NCI-H1930 (cell line): ENCODE results near the gene ASB8.
"Not testable (repeated sequence)": the region's sequence is repeated elsewhere in the genome, so short reads cannot be mapped to it uniquely, and the experiment has no call there.

ENCODE experiments used
- DNase-seq, 2 experiments: peaks; one replicate each; lab custom pipeline; 2025; lab: John Stamatoyannopoulos, UW

ASB8 gene

DNA sequence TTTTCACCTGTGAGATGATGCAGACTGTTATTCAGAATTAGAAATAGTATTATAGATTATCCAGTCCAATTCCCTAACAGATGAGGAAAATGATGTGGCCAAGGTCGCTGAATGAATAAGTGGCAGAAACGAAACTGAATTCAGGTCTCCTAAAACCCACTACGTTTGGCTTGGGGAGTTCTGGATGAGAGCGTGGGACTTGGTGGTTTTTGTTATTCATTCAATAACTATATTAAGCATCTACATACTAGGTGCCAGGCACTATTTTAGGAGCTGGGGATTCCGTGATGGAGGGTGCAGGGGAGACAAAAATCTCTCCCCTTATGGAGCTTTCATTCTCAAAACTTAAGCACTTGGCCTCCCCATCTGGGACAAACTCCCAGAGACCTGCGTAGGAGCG is 25.3 kb upstream of the ASB8 start:
- DNase-seq: no peak

DNA sequence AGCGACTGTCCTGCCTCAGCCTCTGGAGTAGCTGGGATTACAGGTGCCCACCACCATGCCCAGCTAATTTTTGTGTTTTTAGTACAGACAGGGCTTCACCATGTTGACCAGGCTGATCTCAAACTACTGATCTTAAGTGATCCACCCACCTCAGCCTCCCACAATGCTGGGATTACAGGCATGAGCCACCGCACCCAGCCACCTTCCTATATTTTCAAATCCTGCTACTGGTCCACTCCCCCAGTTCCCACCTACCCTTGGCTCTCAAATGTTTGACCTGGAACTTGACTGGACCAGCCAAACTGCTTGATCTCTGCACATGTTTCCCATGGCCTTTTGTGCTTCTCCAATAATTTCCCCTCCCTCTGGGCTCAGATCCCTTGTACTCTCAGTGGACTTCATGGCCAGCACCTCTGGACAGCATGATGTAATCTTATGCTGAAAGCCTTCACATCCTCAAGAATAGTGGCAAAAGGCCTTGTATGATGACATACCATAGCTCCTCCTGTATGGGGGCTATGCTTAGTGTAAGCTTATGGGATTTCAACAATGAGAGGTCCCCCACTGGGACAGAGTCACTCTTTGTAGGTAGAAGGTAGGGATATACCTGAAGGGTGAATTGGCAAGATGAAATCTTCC is 23.7 kb upstream of the ASB8 start:
- DNase-seq: no peak

DNA sequence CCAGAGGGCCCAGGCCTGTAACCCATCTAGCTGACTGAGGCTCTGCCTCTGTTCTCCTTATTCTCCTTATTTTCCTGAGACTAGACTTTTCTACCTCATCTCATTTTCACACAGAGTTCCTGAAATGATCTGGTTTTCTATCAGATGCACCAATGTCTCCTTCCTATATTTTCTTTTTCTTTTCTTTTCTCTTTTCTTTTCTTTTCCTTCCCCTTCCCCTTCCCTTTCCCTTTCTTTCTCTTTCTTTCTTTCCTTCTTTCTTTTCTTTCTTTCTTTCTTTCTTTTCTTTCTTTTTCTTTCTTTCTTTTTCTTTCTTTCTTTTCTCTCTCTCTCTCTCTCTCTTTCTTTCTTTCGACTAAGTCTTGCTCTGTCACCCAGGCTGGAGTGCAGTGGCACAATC is 23.1 kb upstream of the ASB8 start:
- no peak for DNase-seq

DNA sequence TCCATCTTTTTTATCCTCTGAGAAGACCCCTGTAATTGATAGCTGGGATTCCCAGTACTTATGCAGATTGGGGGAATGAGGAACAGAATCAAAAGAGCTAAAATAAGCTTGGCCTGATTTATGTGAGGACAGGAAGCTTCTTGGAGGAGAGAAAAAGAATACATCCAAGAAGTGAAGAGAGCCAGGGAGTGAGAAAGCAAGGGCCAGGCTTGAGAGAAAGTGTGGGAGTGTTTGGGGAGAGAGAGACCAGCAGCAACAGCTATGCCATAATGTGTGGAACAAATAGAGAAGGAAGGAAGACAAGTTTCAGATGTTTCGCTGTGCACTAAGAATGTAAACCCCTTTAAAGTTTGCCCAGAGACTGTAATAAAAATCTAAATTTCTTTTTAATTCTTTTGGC is 22.2 kb upstream of the ASB8 start:
- DNase-seq: no peak

DNA sequence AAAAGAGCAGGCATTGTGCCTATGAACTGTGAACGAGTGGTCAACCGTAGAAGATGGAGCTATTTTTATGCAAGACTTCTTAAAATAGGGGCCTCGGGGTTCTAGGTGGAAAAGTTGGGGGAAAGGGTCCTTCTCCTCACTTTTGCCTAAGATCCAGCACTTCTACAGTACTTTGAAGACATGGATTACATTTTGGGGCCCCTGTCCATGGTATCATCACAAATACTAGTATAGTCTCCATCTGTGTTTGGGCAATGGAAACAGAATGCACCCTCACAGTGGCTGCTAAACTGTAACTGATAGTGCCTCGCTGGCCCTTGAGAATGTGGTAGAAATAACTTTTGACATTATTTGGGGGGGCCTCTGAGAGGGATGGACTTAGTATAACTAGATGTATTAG is 20.7 kb upstream of the ASB8 start:
- no peak for DNase-seq

DNA sequence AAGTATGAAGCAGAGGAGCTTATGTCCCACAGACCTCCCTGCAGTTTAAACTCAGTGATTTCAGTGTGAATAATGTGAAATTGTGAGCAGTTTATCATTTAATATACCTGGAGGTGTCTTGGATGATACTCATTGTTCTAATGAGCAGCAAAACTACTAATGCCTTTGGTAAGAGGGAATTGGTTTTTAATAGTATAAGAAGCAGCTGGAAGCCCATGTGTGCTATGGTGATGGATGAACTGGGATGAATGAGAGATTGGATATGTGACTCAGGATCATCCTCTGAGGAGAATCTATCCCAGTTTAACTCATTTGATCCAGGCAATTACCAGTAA is 19.1 kb upstream of the ASB8 start:
- no peak for DNase-seq

DNA sequence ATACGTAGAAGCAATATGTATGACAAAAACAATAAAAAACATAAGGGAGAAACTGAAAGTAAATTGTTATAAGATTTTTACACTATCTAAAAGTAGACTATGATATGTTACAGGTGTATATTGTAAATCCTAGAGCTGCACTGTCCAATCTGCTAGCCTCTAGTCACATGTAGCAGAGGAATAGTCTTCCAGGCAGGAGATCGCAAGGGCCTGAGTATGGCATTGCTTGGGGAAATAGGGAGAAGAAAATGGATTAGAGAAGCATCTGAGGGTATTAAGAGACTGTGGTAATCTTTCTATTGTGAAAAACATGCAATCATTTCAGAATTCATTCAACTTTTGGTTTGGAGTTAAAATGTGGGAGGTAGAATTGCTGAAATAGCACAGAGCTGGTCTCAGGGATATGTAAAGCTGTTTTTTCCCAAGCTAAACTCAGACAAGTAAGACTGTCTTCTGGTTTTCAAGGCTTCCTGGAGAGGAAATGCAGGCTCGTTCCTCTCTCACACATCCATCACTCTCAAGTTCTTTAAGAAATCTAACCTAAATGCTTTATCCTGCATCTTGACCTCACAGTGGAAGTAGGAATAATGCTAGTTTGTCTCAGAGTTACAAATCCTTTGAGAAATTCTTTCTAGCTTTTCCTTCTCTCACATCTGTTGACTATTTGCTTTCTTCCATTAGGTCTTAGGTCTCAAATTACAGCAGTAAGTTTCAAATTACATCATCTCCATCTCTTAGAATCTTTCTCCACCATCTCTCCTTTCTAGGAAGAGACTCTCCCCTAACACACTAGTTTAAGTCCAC is 18.5 kb upstream of the ASB8 start:
- no peak for DNase-seq

DNA sequence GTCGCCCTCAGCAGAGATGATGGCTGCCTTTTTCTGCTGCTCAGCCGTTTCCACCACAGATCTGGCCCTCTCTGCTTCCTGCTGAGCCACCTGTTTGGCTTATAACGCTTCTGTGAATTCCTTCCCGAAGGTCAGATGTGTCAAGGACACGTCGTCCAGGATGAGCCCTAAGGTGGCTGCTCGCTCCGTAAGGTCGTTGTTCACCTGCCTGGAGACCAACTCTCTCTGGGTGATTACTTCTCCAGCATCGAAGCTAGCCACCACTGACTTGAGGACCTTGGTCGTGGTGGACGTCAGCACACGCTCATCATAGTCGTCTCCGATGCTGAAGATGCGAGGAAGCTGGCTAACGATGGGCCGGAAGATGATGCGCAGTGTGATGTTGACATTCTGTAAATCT is 11.7 kb upstream of the ASB8 start:
- DNase-seq: no peak

DNA sequence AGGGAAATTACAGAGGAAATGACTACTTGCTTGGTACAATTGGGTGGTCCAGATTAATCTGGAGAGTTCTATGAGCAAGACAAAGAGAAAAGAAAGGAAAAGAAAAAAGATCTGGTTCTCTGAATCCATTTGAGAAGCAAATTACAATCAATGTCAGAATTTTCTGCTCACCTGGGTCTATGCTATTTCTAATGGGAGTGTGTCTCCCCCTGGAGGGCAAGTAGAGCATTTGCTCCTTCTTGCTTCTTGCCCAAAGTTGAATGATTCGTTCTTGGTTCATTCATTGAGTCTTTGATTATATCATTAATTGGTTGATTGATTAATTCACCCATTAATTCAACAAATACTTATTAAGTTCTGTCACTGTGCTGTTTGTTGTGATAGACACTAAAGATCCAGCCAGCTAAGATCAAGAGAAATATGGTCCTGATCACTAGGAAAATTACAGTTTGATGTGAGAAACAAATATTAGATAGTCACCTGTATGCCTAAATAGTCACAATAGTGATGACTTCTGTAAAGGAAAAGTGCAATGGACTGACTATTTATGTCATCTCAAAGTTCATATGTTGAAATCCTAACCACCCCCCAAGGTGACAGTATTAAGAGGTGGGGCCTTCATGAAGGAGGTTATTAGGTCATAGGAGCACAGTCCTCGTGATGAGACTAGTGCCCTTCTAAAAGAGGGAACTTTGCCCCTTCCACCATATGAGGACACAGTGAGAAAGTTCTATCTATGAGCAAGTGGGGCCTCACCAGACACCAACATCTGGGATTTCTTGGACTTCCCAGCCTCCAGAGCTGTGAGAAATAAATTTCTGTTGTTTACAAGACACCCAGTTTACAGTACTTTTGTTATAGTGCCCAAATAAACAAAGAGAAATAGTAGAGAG is 8.0 kb upstream of the ASB8 start:
- DNase-seq: peak in 1 of 2 experiments; percentile 25

DNA sequence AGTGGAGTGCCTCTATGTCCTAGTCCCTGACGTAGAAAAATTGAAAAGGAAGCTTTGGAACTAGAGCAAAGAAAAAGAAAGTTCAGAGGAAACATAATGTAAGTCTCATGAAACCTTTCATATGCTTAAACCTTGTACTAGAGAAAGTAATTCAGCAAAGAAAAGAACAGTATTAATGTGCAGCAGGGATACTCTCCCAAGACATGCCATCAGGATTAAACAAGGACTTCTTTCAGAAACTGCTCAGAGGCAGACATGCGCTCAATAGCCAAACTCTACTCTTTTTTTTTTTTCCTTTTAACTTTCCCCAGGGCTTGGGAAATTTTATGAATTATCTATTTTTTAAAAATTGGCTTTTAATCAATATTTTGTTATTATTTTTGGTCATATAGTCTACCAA is 7.1 kb upstream of the ASB8 start:
- no peak for DNase-seq

DNA sequence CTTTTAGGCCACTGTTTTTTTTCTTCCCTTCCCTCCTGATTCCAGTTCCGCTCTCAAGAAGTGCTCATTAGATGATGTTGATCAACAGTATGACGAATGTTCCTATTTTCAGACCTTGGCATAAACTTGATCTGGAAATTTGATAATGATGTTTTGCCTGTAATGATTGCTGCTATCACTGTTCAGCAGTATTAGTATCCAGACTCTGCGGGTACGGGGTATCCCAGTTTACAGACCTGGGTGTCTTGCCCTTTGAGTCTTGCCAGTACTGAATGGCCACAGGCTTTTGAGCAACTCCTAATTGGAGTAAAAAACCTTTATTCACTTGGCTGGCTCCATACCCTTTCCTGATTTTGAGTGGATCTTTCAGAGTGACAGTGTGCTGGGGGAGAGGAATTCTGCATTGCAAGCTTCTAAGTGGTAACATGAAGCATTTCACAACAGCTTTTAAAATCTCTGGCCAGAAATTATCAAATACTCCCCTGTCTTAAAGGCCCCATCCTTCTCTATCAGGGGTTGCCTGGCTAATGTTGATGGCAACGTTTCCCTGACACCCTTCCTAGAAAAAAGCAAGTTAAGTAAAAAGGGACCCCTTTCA is 5.9 kb upstream of the ASB8 start:
- DNase-seq: no peak

DNA sequence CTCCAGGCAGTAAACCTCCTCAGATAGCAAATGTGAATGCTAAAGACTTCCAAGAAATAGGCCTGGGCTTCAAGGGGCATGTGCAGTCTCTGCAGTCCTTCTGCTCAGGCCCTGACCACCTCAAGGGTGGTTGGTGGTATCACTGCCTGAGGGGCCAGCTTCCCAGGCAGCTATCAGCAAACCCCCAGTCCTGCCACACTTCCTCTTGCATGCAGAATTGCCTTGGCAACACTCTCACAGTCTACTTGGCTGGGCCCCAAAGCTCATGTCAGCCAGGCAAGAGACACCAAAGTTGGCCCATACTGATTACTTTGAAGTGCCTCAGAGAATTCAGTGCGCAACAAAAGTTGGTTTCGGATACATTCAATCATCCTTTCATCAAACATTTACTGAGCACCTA is 3.5 kb upstream of the ASB8 start:
- no peak for DNase-seq

DNA sequence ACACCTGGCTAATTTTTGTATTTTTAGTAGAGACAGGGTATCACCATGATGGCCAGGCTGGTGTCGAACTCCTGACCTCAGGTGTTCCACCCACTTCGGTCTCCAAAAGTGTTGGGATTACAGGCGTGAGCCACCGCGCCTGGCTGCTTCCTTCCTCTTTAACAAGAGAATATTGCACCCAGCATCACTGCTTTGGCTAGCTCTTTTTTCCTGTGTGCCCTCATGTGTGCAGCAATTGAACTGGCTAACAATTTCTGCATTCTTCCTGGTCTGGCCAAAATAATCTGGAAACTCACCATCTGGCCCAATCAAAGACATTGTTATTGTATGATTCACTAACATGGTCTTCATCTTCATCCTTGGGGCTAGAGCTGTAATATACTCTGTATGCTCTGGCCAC is 2.7 kb upstream of the ASB8 start:
- DNase-seq: no peak

DNA sequence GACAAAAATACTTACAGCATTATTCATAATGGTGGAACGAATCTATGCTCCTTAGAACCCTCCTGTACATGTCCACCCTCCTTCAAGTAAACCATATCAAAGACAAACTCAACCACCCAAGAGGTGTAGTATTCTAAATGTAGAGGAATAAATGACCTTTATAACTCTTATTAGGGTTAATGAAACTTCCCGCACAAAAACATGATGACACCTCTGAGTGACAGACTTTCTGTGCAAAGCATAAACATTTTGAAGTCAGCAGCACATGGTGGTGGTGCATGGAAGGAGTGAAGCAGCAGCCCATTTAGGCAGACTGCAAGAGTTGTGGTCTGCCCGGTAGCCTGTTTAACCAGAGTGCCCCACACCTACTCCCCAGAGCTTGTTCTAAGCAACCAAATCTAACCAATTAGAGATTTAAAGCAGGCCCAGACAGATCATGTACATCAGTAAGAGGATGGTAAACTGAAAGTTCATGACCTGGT is 615 bp upstream of the ASB8 start:
- DNase-seq: no peak

DNA sequence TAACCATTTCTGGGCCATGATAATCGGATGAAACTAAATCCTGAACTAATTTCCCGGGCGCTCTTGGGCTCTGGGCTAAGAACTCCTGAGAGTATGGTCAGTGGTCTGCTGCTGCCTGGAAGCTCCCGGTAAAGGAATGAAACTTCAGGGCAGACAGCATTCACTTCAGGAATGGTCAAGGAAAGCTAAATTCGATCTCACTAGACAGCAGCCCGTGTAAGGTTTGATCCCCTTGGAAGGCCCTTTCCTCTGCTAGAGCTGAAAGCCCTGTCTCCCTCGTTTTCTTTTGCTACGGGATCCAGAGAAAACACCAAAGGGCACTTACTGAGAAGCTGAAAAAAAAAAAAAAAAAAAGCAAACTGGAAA is 680 bp downstream of the ASB8 start:
- no peak for DNase-seq

DNA sequence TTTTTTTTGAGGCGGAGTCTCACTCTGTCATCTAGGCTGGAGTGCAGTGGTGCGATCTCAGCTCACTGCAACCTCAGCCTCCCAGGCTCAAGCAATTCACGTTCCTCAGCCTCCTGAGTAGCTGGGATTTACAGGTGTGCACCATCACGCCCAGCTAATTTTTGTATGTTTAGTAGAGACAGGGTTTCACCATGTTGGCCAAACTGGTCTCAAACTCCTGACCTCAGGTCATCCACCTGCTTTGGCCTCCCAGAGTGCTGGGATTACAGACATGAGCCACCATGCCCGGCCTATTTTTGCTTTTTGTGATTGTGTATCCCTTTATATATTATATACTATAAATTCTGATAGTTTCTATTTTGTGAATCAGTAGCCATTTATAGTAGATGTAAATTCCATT is 1.5 kb downstream of the ASB8 start:
- DNase-seq: not testable (repeated sequence)

DNA sequence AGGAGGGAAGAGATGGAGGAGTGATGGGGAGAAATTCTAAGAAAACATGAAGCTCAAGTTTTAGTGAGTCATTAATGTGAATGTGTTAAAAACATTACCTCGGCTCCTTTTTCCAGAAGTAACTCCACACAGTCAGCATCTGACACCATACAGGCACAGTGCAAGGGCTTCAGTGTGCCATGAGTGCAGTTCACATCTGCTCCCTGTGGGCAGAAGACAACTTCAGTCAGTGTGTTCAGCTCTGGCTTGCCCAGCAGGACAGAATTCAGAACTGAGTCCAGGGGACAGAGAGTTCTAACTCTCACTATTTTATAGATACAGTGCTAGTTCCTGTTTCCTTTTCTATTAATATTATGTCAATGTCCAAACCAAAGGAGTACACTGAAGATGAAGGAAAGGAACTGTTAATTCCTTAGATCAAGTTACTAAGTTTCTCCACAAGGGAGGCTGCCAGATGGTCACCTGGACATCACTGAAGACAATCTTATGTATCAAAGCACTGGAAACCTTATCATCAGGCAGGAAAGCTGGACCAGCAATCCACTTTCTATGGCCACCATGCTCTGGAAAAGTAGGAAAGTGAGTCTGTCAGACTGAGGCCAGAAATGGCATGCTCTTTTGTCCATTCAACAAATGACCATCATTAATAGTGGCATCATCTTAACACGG is 6.1 kb downstream of the ASB8 start:
- no peak for DNase-seq

DNA sequence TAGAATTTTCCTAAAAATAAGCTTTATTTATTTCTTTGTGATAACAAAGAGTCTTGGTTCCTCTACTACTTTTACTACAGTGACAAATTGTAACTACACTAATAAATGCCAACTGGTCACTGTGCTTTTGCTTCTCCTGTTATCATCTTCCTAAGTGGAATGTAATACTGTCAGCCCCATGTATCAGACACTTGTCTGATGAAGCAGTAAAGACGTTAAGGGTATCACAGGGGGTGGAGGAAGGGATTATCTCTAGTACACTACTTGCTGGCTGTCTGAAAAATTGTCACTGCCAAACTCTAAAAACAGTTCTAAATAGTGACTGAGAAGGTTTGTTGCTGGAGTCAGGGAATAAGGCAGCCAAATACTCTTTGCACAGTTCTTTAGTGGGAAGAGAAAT is 11.3 kb downstream of the ASB8 start:
- no peak for DNase-seq

DNA sequence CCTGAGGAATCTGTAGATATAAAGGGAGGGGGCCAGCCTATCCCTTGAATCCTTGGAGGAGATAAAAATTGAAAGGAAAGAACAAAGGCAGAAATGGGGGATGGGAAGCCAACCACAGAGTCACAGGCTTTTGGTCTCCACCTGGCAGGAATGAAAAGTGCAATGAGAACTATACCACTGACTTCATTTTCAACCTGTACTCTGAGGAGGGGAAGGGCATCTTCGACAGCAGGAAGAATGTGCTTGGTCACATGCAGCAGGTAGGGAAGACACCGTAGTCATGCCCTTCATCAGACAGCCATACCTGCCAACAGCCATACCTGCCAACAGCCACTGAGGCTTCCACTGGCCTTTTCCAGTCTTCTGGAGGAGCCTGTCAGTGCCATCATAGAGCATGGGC is 13.4 kb downstream of the ASB8 start:
- no peak for DNase-seq

DNA sequence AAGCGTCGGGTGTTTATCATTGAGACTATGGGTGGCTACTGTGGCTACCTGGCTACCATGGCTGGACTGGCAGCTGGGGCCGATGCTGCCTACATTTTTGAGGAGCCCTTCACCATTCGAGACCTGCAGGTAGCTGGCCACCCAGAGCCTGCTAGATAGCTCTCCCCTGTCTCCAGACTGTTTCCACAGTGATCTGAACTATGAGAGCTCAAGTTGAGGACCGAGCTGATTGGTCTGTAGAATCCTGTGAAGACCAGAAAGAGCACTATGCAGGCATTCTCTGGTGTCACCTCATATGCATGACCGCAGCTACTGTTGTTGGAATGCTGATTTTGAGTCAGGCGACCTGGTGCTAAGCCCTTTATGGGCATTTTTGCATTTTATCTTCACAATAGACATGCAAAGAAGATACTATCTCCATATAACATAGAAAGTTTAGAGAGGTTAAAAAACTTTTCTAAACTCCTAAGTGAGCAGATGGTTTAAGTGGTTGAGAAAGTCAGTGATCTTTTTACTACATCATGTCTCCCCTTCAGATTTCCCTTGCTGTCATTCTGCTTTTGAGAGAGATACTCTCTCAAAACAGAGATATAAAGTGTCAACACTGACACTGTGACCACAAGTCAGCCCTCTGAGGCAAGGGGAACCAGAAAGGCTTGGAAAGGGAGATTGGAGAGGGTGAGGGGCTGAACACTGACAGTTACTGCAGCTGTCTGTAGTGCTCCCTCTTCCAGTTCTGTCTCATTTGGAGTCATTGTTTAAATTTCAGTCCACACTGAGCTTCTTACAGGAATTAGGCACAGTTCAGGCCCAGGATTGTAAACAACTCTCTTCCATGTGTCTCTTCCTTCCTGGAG is 14.3 kb downstream of the ASB8 start:
- no peak for DNase-seq

DNA sequence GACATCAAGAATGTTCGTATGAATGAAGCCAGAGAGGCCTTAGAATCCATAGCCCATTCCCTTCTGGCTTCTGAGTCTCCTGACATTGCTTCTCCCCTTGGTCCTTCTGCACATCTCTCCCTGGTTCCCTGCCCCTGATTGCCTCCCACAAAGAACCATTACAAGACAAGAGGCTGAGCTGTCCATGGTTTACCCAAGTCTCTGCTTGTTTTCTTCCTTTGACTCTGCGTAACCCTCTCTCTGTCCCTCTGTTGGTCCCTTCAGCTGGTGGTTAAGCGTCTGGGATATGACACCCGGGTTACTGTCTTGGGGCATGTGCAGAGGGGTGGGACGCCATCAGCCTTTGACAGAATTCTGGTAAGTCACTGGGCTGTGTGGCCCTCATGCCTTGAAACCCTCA is 22.3 kb downstream of the ASB8 start:
- no peak for DNase-seq
